ENCODE results near the gene PTX4. TPM values are rescaled to one million over a fixed set of nuclear protein-coding genes. Genes with fewer than 3 reads are reported as not detected.

PTX4 gene
- total RNA-seq, 2 experiments from 2014 or later = not detected

GRCh38 chr16:1502092-1503004 is 13.6 kb upstream of the PTX4 start:
- ChIA-PET POLR2A (no interaction called here), CTCF (interaction anchor here (0.8 kb wide), 1 partner anchor 15 kb away, joined by 3 read pairs; no protein-coding TSS in a partner anchor)
- no peaks in the 10 kb centered on the region for H3K9me3 Mint-ChIP-seq
- DNase-seq = no peak
- H3K4me3 Mint-ChIP-seq = no peak overlapping the region
- no peaks in the 10 kb centered on the region for H3K27me3 Mint-ChIP-seq
- peaks cover 10% of the 10 kb centered on the region for H3K36me3 Mint-ChIP-seq (ENCODE audit: low read depth)
- no peak overlapping the region for H3K27ac Mint-ChIP-seq
- H3K4me1 Mint-ChIP-seq = no peaks in the 10 kb centered on the region

GRCh38 chr16:1501630-1502029 is 12.9 kb upstream of the PTX4 start:
- ChIA-PET CTCF (interaction anchor here (0.8 kb wide), 1 partner anchor 14 kb away, joined by 3 read pairs; no protein-coding TSS in a partner anchor), POLR2A (no interaction called here)
- Mint-ChIP-seq H3K27ac (no peak overlapping the region), H3K36me3 (ENCODE audit: low read depth) (peaks cover 10% of the 10 kb centered on the region), H3K9me3 (no peaks in the 10 kb centered on the region), H3K27me3 (no peaks in the 10 kb centered on the region), H3K4me1 (no peaks in the 10 kb centered on the region), H3K4me3 (no peak overlapping the region)
- no peak for DNase-seq

GRCh38 chr16:1500465-1501150 is 11.9 kb upstream of the PTX4 start:
- no peak overlapping the region for H3K4me3 Mint-ChIP-seq
- no peaks in the 10 kb centered on the region for H3K9me3 Mint-ChIP-seq
- H3K27ac Mint-ChIP-seq = no peak overlapping the region
- POLR2A ChIA-PET = no interaction called here
- no peaks in the 10 kb centered on the region for H3K4me1 Mint-ChIP-seq
- peaks cover 10% of the 10 kb centered on the region for H3K36me3 Mint-ChIP-seq (ENCODE audit: low read depth)
- no peak for DNase-seq
- CTCF ChIA-PET = no interaction called here
- no peaks in the 10 kb centered on the region for H3K27me3 Mint-ChIP-seq

GRCh38 chr16:1499756-1500464 is 11.2 kb upstream of the PTX4 start:
- ChIA-PET CTCF (no interaction called here), POLR2A (no interaction called here)
- Mint-ChIP-seq H3K27ac (no peak overlapping the region), H3K4me3 (no peak overlapping the region), H3K36me3 (ENCODE audit: low read depth) (peaks cover 10% of the 10 kb centered on the region), H3K9me3 (no peaks in the 10 kb centered on the region), H3K4me1 (no peaks in the 10 kb centered on the region), H3K27me3 (no peaks in the 10 kb centered on the region)
- no peak for DNase-seq

GRCh38 chr16:1498899-1499676 is 10.3 kb upstream of the PTX4 start:
- POLR2A ChIA-PET = no interaction called here
- CTCF ChIA-PET = no interaction called here
- Mint-ChIP-seq H3K9me3 (no peaks in the 10 kb centered on the region), H3K36me3 (ENCODE audit: low read depth) (peaks cover 10% of the 10 kb centered on the region), H3K27me3 (no peaks in the 10 kb centered on the region), H3K4me3 (no peak overlapping the region), H3K4me1 (no peaks in the 10 kb centered on the region), H3K27ac (no peak overlapping the region)
- no peak for DNase-seq

GRCh38 chr16:1497014-1497598 is 8.4 kb upstream of the PTX4 start:
- H3K27ac Mint-ChIP-seq = no peak overlapping the region
- H3K27me3 Mint-ChIP-seq = no peaks in the 10 kb centered on the region
- no peak for DNase-seq
- H3K9me3 Mint-ChIP-seq = no peaks in the 10 kb centered on the region
- peaks cover 11% of the 10 kb centered on the region for H3K4me1 Mint-ChIP-seq
- ChIA-PET POLR2A (no interaction called here), CTCF (interaction anchor here (0.6 kb wide), 1 partner anchor 838 kb away, joined by 5 read pairs; no protein-coding TSS in a partner anchor)
- no peak overlapping the region for H3K4me3 Mint-ChIP-seq
- peaks cover 2% of the 10 kb centered on the region for H3K36me3 Mint-ChIP-seq (ENCODE audit: low read depth)

GRCh38 chr16:1496464-1496863 is 7.7 kb upstream of the PTX4 start:
- DNase-seq = no peak
- peaks cover 2% of the 10 kb centered on the region for H3K36me3 Mint-ChIP-seq (ENCODE audit: low read depth)
- H3K4me1 Mint-ChIP-seq = peaks cover 12% of the 10 kb centered on the region
- ChIA-PET CTCF (no interaction called here), POLR2A (no interaction called here)
- H3K9me3 Mint-ChIP-seq = no peaks in the 10 kb centered on the region
- H3K4me3 Mint-ChIP-seq = no peak overlapping the region
- no peaks in the 10 kb centered on the region for H3K27me3 Mint-ChIP-seq
- H3K27ac Mint-ChIP-seq = no peak overlapping the region

- ChIA-PET POLR2A (no interaction called here), CTCF (no interaction called here)
- DNase-seq = no peak
- no peaks in the 10 kb centered on the region for H3K27me3 Mint-ChIP-seq
- no peak overlapping the region for H3K4me3 Mint-ChIP-seq
- H3K27ac Mint-ChIP-seq = no peak overlapping the region
- H3K4me1 Mint-ChIP-seq = peaks cover 12% of the 10 kb centered on the region
- H3K36me3 Mint-ChIP-seq (ENCODE audit: low read depth) = peaks cover 2% of the 10 kb centered on the region
- no peaks in the 10 kb centered on the region for H3K9me3 Mint-ChIP-seq
These were observed 7.1 kb upstream of the PTX4 start for GRCh38 chr16:1495889-1496262.

- POLR2A ChIA-PET = no interaction called here
- peaks cover 2% of the 10 kb centered on the region for H3K36me3 Mint-ChIP-seq (ENCODE audit: low read depth)
These were observed 6.6 kb upstream of the PTX4 start for GRCh38 chr16:1495211-1495888.

GRCh38 chr16:1494711-1495110 is 6.0 kb upstream of the PTX4 start:
- DNase-seq = no peak
- Mint-ChIP-seq H3K9me3 (no peaks in the 10 kb centered on the region), H3K27me3 (no peaks in the 10 kb centered on the region), H3K4me1 (peaks cover 12% of the 10 kb centered on the region), H3K36me3 (ENCODE audit: low read depth) (peaks cover 2% of the 10 kb centered on the region), H3K27ac (no peak overlapping the region), H3K4me3 (peak overlapping the region; percentile 93)
- POLR2A ChIA-PET = no interaction called here
- CTCF ChIA-PET = interaction anchor here (0.9 kb wide), 1 partner anchor 211 kb away, joined by 3 read pairs; the partner anchor contains the start of gene MAPK8IP3

More at GRCh38 chr16:1495211-1495888, 6.6 kb upstream of the PTX4 start:
- H3K27me3 Mint-ChIP-seq = no peaks in the 10 kb centered on the region
- H3K4me1 Mint-ChIP-seq = peaks cover 12% of the 10 kb centered on the region
- CTCF ChIA-PET = interaction anchor here (0.9 kb wide), 1 partner anchor 211 kb away, joined by 3 read pairs; the partner anchor contains the start of gene MAPK8IP3
- no peaks in the 10 kb centered on the region for H3K9me3 Mint-ChIP-seq
- no peak overlapping the region for H3K27ac Mint-ChIP-seq
- no peak for DNase-seq
- peak overlapping the region; percentile 35 for H3K4me3 Mint-ChIP-seq

- Mint-ChIP-seq H3K36me3 (ENCODE audit: low read depth) (peaks cover 2% of the 10 kb centered on the region), H3K9me3 (no peaks in the 10 kb centered on the region), H3K27me3 (no peaks in the 10 kb centered on the region), H3K4me1 (peaks cover 12% of the 10 kb centered on the region), H3K27ac (peak overlapping the region; percentile 99), H3K4me3 (peak overlapping the region; percentile 93)
- DNase-seq = no peak
- CTCF ChIA-PET = interaction anchor here (1.6 kb wide), 1 partner anchor 212 kb away, joined by 5 read pairs; the partner anchor contains the start of gene MAPK8IP3
- POLR2A ChIA-PET = no interaction called here
These were observed 5.4 kb upstream of the PTX4 start for GRCh38 chr16:1494129-1494640.
